Gastroesophageal sphincter (tissue), 4 donors: ENCODE measurements around the gene TFDP3. TPM values are rescaled to one million over a fixed set of nuclear protein-coding genes. Genes with fewer than 3 reads are reported as not detected.

Experiments used
- ATAC-seq: fragments of 150-250 bp; one replicate; pipeline ENCODE4 v1.9.1; 2016; ENCODE audit warnings: mild to moderate bottlenecking, moderate library complexity
- H3K27ac ChIP-seq, 4 donors: fragments of 200-600 bp; sonication (generic) in 3 of 4; 1 replicate in 3 of 4; 2 replicates in 1 of 4; pipeline ENCODE4 v1.5.1; 2016 to 2019
- H3K27me3 ChIP-seq: fragments of 200-600 bp; sonication (generic); one replicate; pipeline ENCODE4 v1.5.1; 2019
- H3K36me3 ChIP-seq, 2 donors: fragments of 200-600 bp; sonication (generic); one replicate each; pipeline ENCODE4 v1.5.1; 2019; ENCODE audit warnings: control low read depth in 1 of 2
- H3K4me1 ChIP-seq, 3 donors: fragments of 200-600 bp; sonication (generic); 1 replicate in 2 of 3; 2 replicates in 1 of 3; pipeline ENCODE4 v1.5.1; 2016 to 2019; ENCODE audit warnings: control low read depth in 2 of 3
- H3K4me3 ChIP-seq, 2 donors: fragments of 200-600 bp; sonication (generic); one replicate each; pipeline ENCODE4 v1.5.1; 2019; ENCODE audit warnings: mild to moderate bottlenecking in 1 of 2, moderate library complexity in 1 of 2
- H3K9me3 ChIP-seq, 3 donors: fragments of 200-600 bp; sonication (generic); one replicate each; pipeline ENCODE4 v1.5.1; 2017 to 2019; ENCODE audit warnings: control low read depth in 2 of 3
- EP300 ChIP-seq: sonication (generic); formaldehyde crosslinking; IDR thresholded peaks from one replicate; pipeline ENCODE4 v1.6.1; 2017; ENCODE audit warnings: antibody characterized with exemption, mild to moderate bottlenecking
- POLR2A ChIP-seq, 2 donors: fragments of 450-650 bp; IDR thresholded peaks; one replicate each; pipeline ENCODE4 v1.6.1; 2017; ENCODE audit warnings: antibody characterized with exemption in 2 of 2, mild to moderate bottlenecking in 2 of 2, moderate library complexity in 1 of 2
- POLR2AphosphoS5 ChIP-seq: sonication (generic); formaldehyde crosslinking; IDR thresholded peaks from one replicate; pipeline ENCODE4 v1.6.1; 2017; ENCODE audit warnings: antibody characterized with exemption
- WGBS, 2 donors: methylation state at CpG; one replicate each; pipeline ENCODE4 v1.1.5; 2018; ENCODE audit warnings: low coverage in 1 of 2; 5-methylcytosine and 5-hydroxymethylcytosine counted together
- total RNA-seq, 4 donors: library from RNA; depleted of rRNA; stranded (reverse); fragments of >200 nt; gene quantifications; one replicate each; pipeline ENCODE4 v1.1.0, GENCODE V29; 2016
- TF ChIP-seq, protein P1 (sequence below), 4 experiments: fragments of 200-600 bp in 2 of 4; fragments of 450-650 bp in 2 of 4; sonication (generic) in 1 of 4; IDR thresholded peaks; one replicate each; pipeline ENCODE4 v1.5.1; 2017 to 2019; ENCODE audit warnings: antibody characterized with exemption in 4 of 4, mild to moderate bottlenecking in 2 of 4, moderate library complexity in 2 of 4

The TFDP3 gene
- total RNA-seq, 4 donors from 2014 or later, result 0.40 TPM; not detected in 3

DNA sequence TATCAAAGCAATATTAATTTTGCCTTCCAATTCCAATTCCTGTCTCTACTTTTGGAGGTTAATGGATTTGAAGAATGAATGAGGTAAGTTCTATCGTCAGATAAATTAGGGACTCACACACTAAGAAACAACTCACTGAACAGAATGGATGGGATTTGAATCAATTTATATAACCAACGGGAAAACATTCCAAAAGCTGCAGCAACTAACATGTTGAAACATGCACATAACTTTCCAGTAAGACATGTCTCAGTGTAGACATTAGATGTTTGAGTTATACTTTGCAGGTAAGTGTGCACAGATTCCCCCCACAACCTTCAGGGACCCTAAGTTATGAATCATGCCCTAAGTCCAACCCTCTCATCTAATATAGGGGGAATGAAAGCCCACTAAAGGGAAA is 34.3 kb downstream of the TFDP3 start:
- 43 to 65% methylated on average over 1 to 2 of the region's 2 CpGs for WGBS, 2 donors
- no peak for ATAC-seq
- no peak overlapping the region for H3K27ac ChIP-seq
- H3K9me3 ChIP-seq, result no peaks in the 10 kb centered on the region
- TF ChIP-seq POLR2A (IDR thresholded peaks at IDR 0.05), result no peak
- TF ChIP-seq POLR2AphosphoS5, result no peak
- TF ChIP-seq, protein P1, sequence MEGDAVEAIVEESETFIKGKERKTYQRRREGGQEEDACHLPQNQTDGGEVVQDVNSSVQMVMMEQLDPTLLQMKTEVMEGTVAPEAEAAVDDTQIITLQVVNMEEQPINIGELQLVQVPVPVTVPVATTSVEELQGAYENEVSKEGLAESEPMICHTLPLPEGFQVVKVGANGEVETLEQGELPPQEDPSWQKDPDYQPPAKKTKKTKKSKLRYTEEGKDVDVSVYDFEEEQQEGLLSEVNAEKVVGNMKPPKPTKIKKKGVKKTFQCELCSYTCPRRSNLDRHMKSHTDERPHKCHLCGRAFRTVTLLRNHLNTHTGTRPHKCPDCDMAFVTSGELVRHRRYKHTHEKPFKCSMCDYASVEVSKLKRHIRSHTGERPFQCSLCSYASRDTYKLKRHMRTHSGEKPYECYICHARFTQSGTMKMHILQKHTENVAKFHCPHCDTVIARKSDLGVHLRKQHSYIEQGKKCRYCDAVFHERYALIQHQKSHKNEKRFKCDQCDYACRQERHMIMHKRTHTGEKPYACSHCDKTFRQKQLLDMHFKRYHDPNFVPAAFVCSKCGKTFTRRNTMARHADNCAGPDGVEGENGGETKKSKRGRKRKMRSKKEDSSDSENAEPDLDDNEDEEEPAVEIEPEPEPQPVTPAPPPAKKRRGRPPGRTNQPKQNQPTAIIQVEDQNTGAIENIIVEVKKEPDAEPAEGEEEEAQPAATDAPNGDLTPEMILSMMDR (IDR thresholded peaks at IDR 0.05), result no peak
- no peak for TF ChIP-seq EP300
- no peaks in the 10 kb centered on the region for H3K4me1 ChIP-seq
- H3K36me3 ChIP-seq, result no peaks in the 10 kb centered on the region
- H3K4me3 ChIP-seq, result no peak overlapping the region
- no peaks in the 10 kb centered on the region for H3K27me3 ChIP-seq

GRCh38 chrX:133179500-133179899 is 38.7 kb downstream of the TFDP3 start:
- Histone ChIP-seq H3K4me1 (no peaks in the 10 kb centered on the region), H3K36me3 (no peaks in the 10 kb centered on the region), H3K27me3 (no peaks in the 10 kb centered on the region), H3K27ac (no peak overlapping the region), H3K9me3 (no peaks in the 10 kb centered on the region), H3K4me3 (no peak overlapping the region)
- no CpG with 5 or more reads among the region's 3 CpGs for WGBS, 2 donors
- ATAC-seq, result no peak
- no peak for TF ChIP-seq POLR2A (IDR thresholded peaks at IDR 0.05)
- TF ChIP-seq EP300, result no peak
- TF ChIP-seq, protein P1 (IDR thresholded peaks at IDR 0.05), result no peak
- TF ChIP-seq POLR2AphosphoS5, result no peak

- Histone ChIP-seq H3K4me3 (no peak overlapping the region), H3K27me3 (no peaks in the 10 kb centered on the region), H3K4me1 (no peaks in the 10 kb centered on the region), H3K9me3 (no peaks in the 10 kb centered on the region), H3K27ac (no peak overlapping the region), H3K36me3 (no peaks in the 10 kb centered on the region)
- TF ChIP-seq EP300 (no peak), POLR2A (IDR thresholded peaks at IDR 0.05) (no peak), POLR2AphosphoS5 (no peak)
- TF ChIP-seq, protein P1 (IDR thresholded peaks at IDR 0.05), result no peak
- 80 to 100% methylated on average over 1 of the region's 2 CpGs for WGBS, 2 donors
- no peak for ATAC-seq
These were observed 41.0 kb downstream of the TFDP3 start for GRCh38 chrX:133177202-133177601.

DNA sequence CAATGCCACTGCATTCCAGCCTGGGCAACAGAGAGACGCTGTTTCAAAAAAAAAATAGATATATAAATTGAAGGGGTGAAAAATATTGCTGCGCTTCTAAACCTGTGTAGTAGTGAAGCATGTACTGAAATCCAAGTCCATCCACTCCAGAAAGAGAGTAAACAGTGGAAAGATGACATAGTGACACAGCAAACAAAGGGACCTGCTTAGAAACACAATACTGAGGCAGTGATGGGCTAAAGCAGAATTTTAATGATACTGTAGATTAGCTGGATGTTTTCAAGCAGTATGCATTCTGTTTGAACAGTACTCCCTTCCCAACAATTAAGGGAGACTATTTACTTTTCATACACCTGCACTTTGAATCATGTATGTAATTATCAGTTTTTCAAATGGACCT is 42.5 kb downstream of the TFDP3 start:
- H3K27me3 ChIP-seq, result no peaks in the 10 kb centered on the region
- H3K4me3 ChIP-seq, result no peak overlapping the region
- WGBS, 2 donors, result 75 to 83% methylated on average over 1 to 2 of the region's 2 CpGs
- H3K9me3 ChIP-seq, result no peaks in the 10 kb centered on the region
- no peak overlapping the region for H3K27ac ChIP-seq
- no peaks in the 10 kb centered on the region for H3K36me3 ChIP-seq
- no peak for ATAC-seq
- TF ChIP-seq POLR2A (IDR thresholded peaks at IDR 0.05) (no peak), EP300 (no peak), POLR2AphosphoS5 (no peak)
- TF ChIP-seq, protein P1 (IDR thresholded peaks at IDR 0.05), result no peak
- no peaks in the 10 kb centered on the region for H3K4me1 ChIP-seq

DNA sequence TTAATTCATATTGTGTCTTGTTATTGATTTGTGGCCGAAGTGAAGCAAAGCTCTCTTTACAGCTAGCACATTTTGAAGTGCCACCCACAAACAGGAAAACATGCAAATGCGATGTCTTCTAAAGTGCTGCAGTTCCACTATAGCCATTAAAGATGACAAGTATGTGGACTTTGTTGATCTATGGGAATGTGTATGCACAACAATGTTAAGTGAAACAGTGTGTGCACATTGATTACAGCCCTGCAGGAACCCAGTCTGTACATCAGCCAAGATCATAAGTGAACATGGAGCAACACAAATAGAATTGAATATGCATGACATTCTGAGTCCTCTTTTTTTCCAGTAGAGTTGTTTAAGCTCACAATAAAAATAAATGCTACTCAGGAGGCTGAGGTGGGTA is 43.0 kb downstream of the TFDP3 start:
- TF ChIP-seq POLR2A (IDR thresholded peaks at IDR 0.05), result no peak
- no peak for TF ChIP-seq EP300
- TF ChIP-seq, protein P1 (IDR thresholded peaks at IDR 0.05), result no peak
- 78 to 100% methylated on average over 1 to 2 of the region's 2 CpGs for WGBS, 2 donors
- H3K4me1 ChIP-seq, result no peaks in the 10 kb centered on the region
- H3K27ac ChIP-seq, result no peak overlapping the region
- H3K36me3 ChIP-seq, result no peaks in the 10 kb centered on the region
- no peak for ATAC-seq
- no peaks in the 10 kb centered on the region for H3K27me3 ChIP-seq
- no peak overlapping the region for H3K4me3 ChIP-seq
- no peaks in the 10 kb centered on the region for H3K9me3 ChIP-seq
